Breast epithelium (tissue), 4 donors: ENCODE results near the gene ZSCAN22. TPM values are rescaled to one million over a fixed set of nuclear protein-coding genes. Genes with fewer than 3 reads are reported as not detected.

ENCODE experiments used
- DNase-seq, 2 donors: peaks; one replicate each; pipeline ENCODE4 v3.0.0-alpha.2; 2019; ENCODE audit warnings: low spot score in 2 of 2
- H3K27ac ChIP-seq, 2 donors: fragments of 200-600 bp; sonication (generic) in 1 of 2; one replicate each; pipeline ENCODE4 v1.5.1; 2016 to 2019; ENCODE audit warnings: mild to moderate bottlenecking in 1 of 2
- H3K27me3 ChIP-seq, 2 donors: fragments of 200-600 bp; sonication (generic) in 1 of 2; one replicate each; pipeline versions ENCODE4 v1.5.1 to v1.6.0; 2017 to 2019; ENCODE audit warnings: control low read depth in 1 of 2, mild to moderate bottlenecking in 1 of 2
- H3K36me3 ChIP-seq: fragments of 200-600 bp; one replicate; pipeline ENCODE4 v1.5.1; 2019
- H3K4me1 ChIP-seq, 2 donors: fragments of 200-600 bp; sonication (generic); one replicate each; pipeline ENCODE4 v1.5.1; 2016 to 2019; ENCODE audit warnings: control low read depth in 1 of 2
- H3K4me3 ChIP-seq, 3 donors: fragments of 200-600 bp; sonication (generic); 1 replicate in 2 of 3; 2 replicates in 1 of 3; pipeline ENCODE4 v1.5.1; 2016 to 2019; ENCODE audit warnings: mild to moderate bottlenecking in 3 of 3, moderate library complexity in 2 of 3
- H3K9me3 ChIP-seq, 2 donors: fragments of 200-600 bp; sonication (generic) in 1 of 2; one replicate each; pipeline ENCODE4 v1.5.1; 2016 to 2019; ENCODE audit warnings: control low read depth in 1 of 2
- CTCF ChIP-seq, 3 donors: fragments of 450-650 bp; IDR thresholded peaks; one replicate each; pipeline ENCODE4 v1.5.1; 2016 to 2017; ENCODE audit warnings: antibody characterized with exemption in 3 of 3, mild to moderate bottlenecking in 3 of 3, moderate library complexity in 3 of 3
- POLR2A ChIP-seq: fragments of 450-650 bp; IDR thresholded peaks from one replicate; pipeline ENCODE4 v1.6.1; 2016; ENCODE audit warnings: antibody characterized with exemption, mild to moderate bottlenecking, moderate library complexity
- POLR2AphosphoS5 ChIP-seq, 3 donors: sonication (generic); formaldehyde crosslinking; IDR thresholded peaks; one replicate each; pipeline ENCODE4 v1.6.1; 2017; ENCODE audit warnings: antibody characterized with exemption in 3 of 3
- intact Hi-C: fragments of 100-400 bp; cut with DNase I; formaldehyde crosslinking; loops from one replicate; pipeline ENCODE4 v1.15.1; 2023; ENCODE audit warnings: low total_unique reads
- total RNA-seq, 3 donors: library from RNA; depleted of rRNA; stranded (reverse); fragments of >200 nt; gene quantifications; one replicate each; pipeline ENCODE4 v1.1.0, GENCODE V29; 2016

Gene ZSCAN22
- total RNA-seq, 3 donors from 2014 or later = 2.6 to 3.8 (median 3.6) TPM

DNA sequence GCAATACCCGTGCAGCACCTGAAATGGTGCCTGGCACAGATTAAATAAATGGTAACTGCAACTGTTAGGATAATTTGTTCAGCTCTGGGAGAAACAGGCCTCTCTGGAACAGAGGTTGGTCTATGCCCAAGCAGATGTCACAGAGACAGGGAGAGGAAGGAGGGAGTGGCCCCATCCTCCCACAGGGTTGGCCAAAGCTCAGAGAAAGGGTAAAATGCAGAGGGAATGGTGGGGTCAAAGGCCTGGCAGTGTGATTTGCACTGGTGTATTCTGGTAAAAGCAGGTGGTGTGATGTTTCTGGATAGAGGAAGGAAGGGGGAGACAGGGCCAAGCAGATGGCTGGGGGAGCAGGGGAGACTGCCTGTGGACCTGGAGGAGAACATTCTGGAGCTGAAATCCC is 9.4 kb downstream of the ZSCAN22 start:
- no peak for TF ChIP-seq POLR2A
- no peak for TF ChIP-seq CTCF (IDR thresholded peaks at IDR 0.05)
- no peak for TF ChIP-seq POLR2AphosphoS5 (IDR thresholded peaks at IDR 0.05)
- H3K4me1 ChIP-seq = no peaks in the 10 kb centered on the region
- H3K27ac ChIP-seq = no peak overlapping the region
- H3K36me3 ChIP-seq = no peaks in the 10 kb centered on the region
- no peak overlapping the region for H3K4me3 ChIP-seq
- no peaks in the 10 kb centered on the region for H3K27me3 ChIP-seq
- H3K9me3 ChIP-seq = peaks cover 0 to 4% of the 10 kb centered on the region in 2 donors
- no peak for DNase-seq
- intact Hi-C loops = no loop called here

GRCh38 chr19:58336820-58337219 is 10.0 kb downstream of the ZSCAN22 start:
- no peaks in the 10 kb centered on the region for H3K36me3 ChIP-seq
- no peak for DNase-seq
- H3K4me3 ChIP-seq = no peak overlapping the region
- no peaks in the 10 kb centered on the region for H3K4me1 ChIP-seq
- no peak for TF ChIP-seq CTCF (IDR thresholded peaks at IDR 0.05)
- TF ChIP-seq POLR2AphosphoS5 (IDR thresholded peaks at IDR 0.05) = no peak
- no peak for TF ChIP-seq POLR2A
- no peaks in the 10 kb centered on the region for H3K27me3 ChIP-seq
- H3K9me3 ChIP-seq = peaks cover 0 to 4% of the 10 kb centered on the region in 2 donors
- H3K27ac ChIP-seq = no peak overlapping the region
- intact Hi-C loops = no loop called here

GRCh38 chr19:58338336-58338735 is 11.5 kb downstream of the ZSCAN22 start:
- no peak overlapping the region for H3K27ac ChIP-seq
- no peaks in the 10 kb centered on the region for H3K27me3 ChIP-seq
- H3K9me3 ChIP-seq = peaks cover 0 to 4% of the 10 kb centered on the region in 2 donors
- H3K36me3 ChIP-seq = no peaks in the 10 kb centered on the region
- no peak overlapping the region for H3K4me3 ChIP-seq
- intact Hi-C loops = no loop called here
- no peak for DNase-seq
- no peaks in the 10 kb centered on the region for H3K4me1 ChIP-seq
- TF ChIP-seq CTCF (IDR thresholded peaks at IDR 0.05) = no peak
- TF ChIP-seq POLR2A = no peak

GRCh38 chr19:58338825-58339558 is 12.2 kb downstream of the ZSCAN22 start:
- no peak overlapping the region for H3K4me3 ChIP-seq
- no peaks in the 10 kb centered on the region for H3K27me3 ChIP-seq
- no peaks in the 10 kb centered on the region for H3K36me3 ChIP-seq
- no peak overlapping the region for H3K27ac ChIP-seq
- peaks cover 0 to 4% of the 10 kb centered on the region in 2 donors for H3K9me3 ChIP-seq
- H3K4me1 ChIP-seq = no peaks in the 10 kb centered on the region
- intact Hi-C loops = no loop called here
- TF ChIP-seq POLR2AphosphoS5 (IDR thresholded peaks at IDR 0.05) (no peak), CTCF (IDR thresholded peaks at IDR 0.05) (no peak), POLR2A (no peak)
- DNase-seq = no peak

- TF ChIP-seq POLR2A (no peak), CTCF (IDR thresholded peaks at IDR 0.05) (no peak), POLR2AphosphoS5 (IDR thresholded peaks at IDR 0.05) (no peak)
- H3K4me1 ChIP-seq = no peaks in the 10 kb centered on the region
- no peak for DNase-seq
- peak overlapping the region in 1 of 2 donors; percentile 19 for H3K27ac ChIP-seq
- H3K27me3 ChIP-seq = no peaks in the 10 kb centered on the region
- no peaks in the 10 kb centered on the region for H3K36me3 ChIP-seq
- H3K9me3 ChIP-seq = no peaks in the 10 kb centered on the region
- H3K4me3 ChIP-seq = no peak overlapping the region
- intact Hi-C loops = no loop called here
Measured at GRCh38 chr19:58345558-58345957, 18.8 kb downstream of the ZSCAN22 start.
